Breast epithelium (tissue), 4 donors: ENCODE measurements around the gene AACS. TPM values are rescaled to one million over a fixed set of nuclear protein-coding genes. Genes with fewer than 3 reads are reported as not detected.
A peak's percentile ranks its signal among the peaks of the same experiment; 100 is the strongest.

ENCODE experiments used
- DNase-seq, 2 donors: peaks; one replicate each; pipeline ENCODE4 v3.0.0-alpha.2; 2019; ENCODE audit warnings: low spot score in 2 of 2
- H3K27ac ChIP-seq, 2 donors: fragments of 200-600 bp; sonication (generic) in 1 of 2; one replicate each; pipeline ENCODE4 v1.5.1; 2016 to 2019; ENCODE audit warnings: mild to moderate bottlenecking in 1 of 2
- H3K27me3 ChIP-seq, 2 donors: fragments of 200-600 bp; sonication (generic) in 1 of 2; one replicate each; pipeline versions ENCODE4 v1.5.1 to v1.6.0; 2017 to 2019; ENCODE audit warnings: control low read depth in 1 of 2, mild to moderate bottlenecking in 1 of 2
- H3K36me3 ChIP-seq: fragments of 200-600 bp; one replicate; pipeline ENCODE4 v1.5.1; 2019
- H3K4me1 ChIP-seq, 2 donors: fragments of 200-600 bp; sonication (generic); one replicate each; pipeline ENCODE4 v1.5.1; 2016 to 2019; ENCODE audit warnings: control low read depth in 1 of 2
- H3K4me3 ChIP-seq, 3 donors: fragments of 200-600 bp; sonication (generic); 1 replicate in 2 of 3; 2 replicates in 1 of 3; pipeline ENCODE4 v1.5.1; 2016 to 2019; ENCODE audit warnings: mild to moderate bottlenecking in 3 of 3, moderate library complexity in 2 of 3
- H3K9me3 ChIP-seq, 2 donors: fragments of 200-600 bp; sonication (generic) in 1 of 2; one replicate each; pipeline ENCODE4 v1.5.1; 2016 to 2019; ENCODE audit warnings: control low read depth in 1 of 2
- POLR2A ChIP-seq: fragments of 450-650 bp; IDR thresholded peaks from one replicate; pipeline ENCODE4 v1.6.1; 2016; ENCODE audit warnings: antibody characterized with exemption, mild to moderate bottlenecking, moderate library complexity
- POLR2AphosphoS5 ChIP-seq, 3 donors: sonication (generic); formaldehyde crosslinking; IDR thresholded peaks; one replicate each; pipeline ENCODE4 v1.6.1; 2017; ENCODE audit warnings: antibody characterized with exemption in 3 of 3
- intact Hi-C: fragments of 100-400 bp; cut with DNase I; formaldehyde crosslinking; loops from one replicate; pipeline ENCODE4 v1.15.1; 2023; ENCODE audit warnings: low total_unique reads
- total RNA-seq, 3 donors: library from RNA; depleted of rRNA; stranded (reverse); fragments of >200 nt; gene quantifications; one replicate each; pipeline ENCODE4 v1.1.0, GENCODE V29; 2016
- TF ChIP-seq, protein P1 (sequence below), 3 donors: fragments of 450-650 bp; IDR thresholded peaks; one replicate each; pipeline ENCODE4 v1.5.1; 2016 to 2017; ENCODE audit warnings: antibody characterized with exemption in 3 of 3, mild to moderate bottlenecking in 3 of 3, moderate library complexity in 3 of 3

Gene AACS, protein sequence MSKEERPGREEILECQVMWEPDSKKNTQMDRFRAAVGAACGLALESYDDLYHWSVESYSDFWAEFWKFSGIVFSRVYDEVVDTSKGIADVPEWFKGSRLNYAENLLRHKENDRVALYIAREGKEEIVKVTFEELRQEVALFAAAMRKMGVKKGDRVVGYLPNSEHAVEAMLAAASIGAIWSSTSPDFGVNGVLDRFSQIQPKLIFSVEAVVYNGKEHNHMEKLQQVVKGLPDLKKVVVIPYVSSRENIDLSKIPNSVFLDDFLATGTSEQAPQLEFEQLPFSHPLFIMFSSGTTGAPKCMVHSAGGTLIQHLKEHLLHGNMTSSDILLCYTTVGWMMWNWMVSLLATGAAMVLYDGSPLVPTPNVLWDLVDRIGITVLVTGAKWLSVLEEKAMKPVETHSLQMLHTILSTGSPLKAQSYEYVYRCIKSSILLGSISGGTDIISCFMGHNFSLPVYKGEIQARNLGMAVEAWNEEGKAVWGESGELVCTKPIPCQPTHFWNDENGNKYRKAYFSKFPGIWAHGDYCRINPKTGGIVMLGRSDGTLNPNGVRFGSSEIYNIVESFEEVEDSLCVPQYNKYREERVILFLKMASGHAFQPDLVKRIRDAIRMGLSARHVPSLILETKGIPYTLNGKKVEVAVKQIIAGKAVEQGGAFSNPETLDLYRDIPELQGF
- 10 to 100 TPM; 28.8 to 79.0 (median 33.7) TPM for total RNA-seq

DNA sequence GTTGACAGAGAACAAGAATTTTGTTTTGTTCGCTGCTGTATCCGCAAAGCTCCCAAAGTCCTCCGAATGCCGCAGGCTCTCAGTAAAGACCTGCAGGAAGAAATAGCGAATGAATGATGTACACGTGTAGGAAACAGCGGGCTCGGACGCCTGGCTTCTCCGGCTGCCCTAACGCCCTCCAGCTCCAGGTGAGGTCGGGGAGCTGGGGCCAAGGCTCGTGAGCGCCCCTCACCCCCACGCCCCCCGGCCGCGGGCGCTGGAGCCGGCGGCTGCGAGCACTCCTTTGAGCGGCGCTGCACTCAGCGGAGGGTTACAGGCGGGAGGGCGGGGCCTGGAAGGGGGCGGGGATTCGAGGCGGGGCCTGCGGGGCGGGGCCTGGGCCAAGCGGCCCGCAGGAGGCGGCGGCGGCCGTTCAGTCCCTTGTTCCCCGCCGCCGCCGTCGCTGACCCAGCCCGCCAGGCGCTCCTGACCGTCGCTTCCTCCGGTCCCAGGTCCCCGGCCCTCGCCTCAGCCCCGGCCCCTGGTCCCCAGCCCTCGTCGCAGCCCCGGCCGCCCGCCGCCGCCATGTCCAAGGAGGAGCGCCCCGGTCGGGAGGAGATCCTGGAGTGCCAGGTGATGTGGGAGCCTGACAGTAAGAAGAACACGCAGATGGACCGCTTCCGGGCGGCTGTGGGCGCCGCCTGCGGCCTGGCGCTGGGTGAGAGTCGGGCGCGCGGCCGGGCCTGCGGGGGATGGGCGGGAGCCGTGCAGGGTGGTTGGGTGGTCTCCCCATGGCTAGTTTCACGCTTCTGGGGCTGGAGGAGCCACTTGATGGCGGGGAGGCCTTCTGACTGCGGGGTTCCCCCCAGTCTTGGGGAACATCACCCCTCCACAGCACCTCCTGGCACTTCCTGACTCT, at the start of gene AACS:
AACS (plus strand) TSS at position 415 of the 898 bp plus-strand sequence; CDS start at position 565, 150 bp downstream.
- peaks cover 0 to 6% of the 10 kb centered on the region in 2 donors for H3K4me1 ChIP-seq
- intact Hi-C loops: no loop called here
- peak within 1 kb of the TSS; percentile 86 to 90 (median 89) for H3K4me3 ChIP-seq
- H3K27me3 ChIP-seq: no peaks in the 10 kb centered on the region
- peak in 1 of 3 donors; percentile 40 for TF ChIP-seq POLR2AphosphoS5 (IDR thresholded peaks at IDR 0.05)
- TF ChIP-seq, protein P1, sequence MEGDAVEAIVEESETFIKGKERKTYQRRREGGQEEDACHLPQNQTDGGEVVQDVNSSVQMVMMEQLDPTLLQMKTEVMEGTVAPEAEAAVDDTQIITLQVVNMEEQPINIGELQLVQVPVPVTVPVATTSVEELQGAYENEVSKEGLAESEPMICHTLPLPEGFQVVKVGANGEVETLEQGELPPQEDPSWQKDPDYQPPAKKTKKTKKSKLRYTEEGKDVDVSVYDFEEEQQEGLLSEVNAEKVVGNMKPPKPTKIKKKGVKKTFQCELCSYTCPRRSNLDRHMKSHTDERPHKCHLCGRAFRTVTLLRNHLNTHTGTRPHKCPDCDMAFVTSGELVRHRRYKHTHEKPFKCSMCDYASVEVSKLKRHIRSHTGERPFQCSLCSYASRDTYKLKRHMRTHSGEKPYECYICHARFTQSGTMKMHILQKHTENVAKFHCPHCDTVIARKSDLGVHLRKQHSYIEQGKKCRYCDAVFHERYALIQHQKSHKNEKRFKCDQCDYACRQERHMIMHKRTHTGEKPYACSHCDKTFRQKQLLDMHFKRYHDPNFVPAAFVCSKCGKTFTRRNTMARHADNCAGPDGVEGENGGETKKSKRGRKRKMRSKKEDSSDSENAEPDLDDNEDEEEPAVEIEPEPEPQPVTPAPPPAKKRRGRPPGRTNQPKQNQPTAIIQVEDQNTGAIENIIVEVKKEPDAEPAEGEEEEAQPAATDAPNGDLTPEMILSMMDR (IDR thresholded peaks at IDR 0.05): no peak
- H3K27ac ChIP-seq: peak within 1 kb of the TSS; percentile 62 to 82
- H3K36me3 ChIP-seq: no peaks in the 10 kb centered on the region
- DNase-seq: peak; percentile 51 to 76
- no peaks in the 10 kb centered on the region for H3K9me3 ChIP-seq

DNA sequence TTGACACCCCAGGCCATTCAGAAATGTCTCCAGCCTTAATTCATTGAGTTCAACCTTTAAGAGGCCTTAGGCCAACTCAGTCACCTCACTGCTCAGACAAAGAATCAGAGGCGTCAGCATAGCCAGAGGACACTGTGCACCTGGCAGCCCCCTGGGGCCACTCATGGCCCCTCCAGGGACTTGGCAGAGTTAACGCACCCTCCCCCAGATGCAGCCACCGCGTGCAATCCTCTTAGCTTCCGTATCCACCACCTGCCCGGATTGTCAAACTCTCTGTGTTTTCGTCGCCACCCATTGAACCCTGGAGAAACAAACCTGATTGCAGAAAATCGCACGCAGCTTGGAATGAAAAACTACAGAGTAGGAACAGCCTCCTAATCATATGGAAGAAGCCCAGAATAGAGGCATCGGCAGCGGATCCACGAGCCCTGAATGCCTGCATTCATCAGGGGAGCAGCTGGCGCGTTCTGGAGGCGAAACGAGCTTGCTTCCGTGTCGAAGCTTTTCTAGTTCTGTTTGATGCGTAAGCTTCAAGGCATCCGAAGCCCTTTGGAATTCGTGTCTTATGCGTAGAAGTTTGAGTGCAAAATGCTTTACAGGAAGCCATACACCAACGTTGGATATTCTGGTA, 49.4 kb upstream of the AACS start:
- H3K36me3 ChIP-seq: no peaks in the 10 kb centered on the region
- DNase-seq: no peak
- no peak for TF ChIP-seq POLR2AphosphoS5 (IDR thresholded peaks at IDR 0.05)
- TF ChIP-seq, protein P1 (IDR thresholded peaks at IDR 0.05): no peak
- no peak for TF ChIP-seq POLR2A

GRCh38 chr12:125017801-125018200, 47.4 kb upstream of the AACS start:
- no peak for DNase-seq
- no peaks in the 10 kb centered on the region for H3K27me3 ChIP-seq
- H3K27ac ChIP-seq: no peak overlapping the region
- TF ChIP-seq POLR2AphosphoS5 (IDR thresholded peaks at IDR 0.05) (no peak), POLR2A (no peak)
- TF ChIP-seq, protein P1 (IDR thresholded peaks at IDR 0.05): no peak
- no peaks in the 10 kb centered on the region for H3K4me1 ChIP-seq
- H3K4me3 ChIP-seq: no peak overlapping the region
- intact Hi-C loops: no loop called here
- H3K9me3 ChIP-seq: no peaks in the 10 kb centered on the region
- H3K36me3 ChIP-seq: no peaks in the 10 kb centered on the region

More for the DNA sequence above, 49.4 kb upstream of the AACS start:
- no peaks in the 10 kb centered on the region for H3K9me3 ChIP-seq
- no peaks in the 10 kb centered on the region for H3K4me1 ChIP-seq
- intact Hi-C loops: no loop called here
- no peak overlapping the region for H3K27ac ChIP-seq
- no peaks in the 10 kb centered on the region for H3K27me3 ChIP-seq
- H3K4me3 ChIP-seq: no peak overlapping the region

GRCh38 chr12:125018356-125018755, 46.9 kb upstream of the AACS start:
- Histone ChIP-seq H3K9me3 (peaks cover 0 to 4% of the 10 kb centered on the region in 2 donors), H3K4me3 (no peak overlapping the region), H3K27me3 (no peaks in the 10 kb centered on the region), H3K27ac (no peak overlapping the region), H3K4me1 (no peaks in the 10 kb centered on the region), H3K36me3 (no peaks in the 10 kb centered on the region)
- TF ChIP-seq POLR2A: no peak
- DNase-seq: no peak
- intact Hi-C loops: no loop called here

- H3K27me3 ChIP-seq: no peaks in the 10 kb centered on the region
Observed at GRCh38 chr12:125021096-125021495, 44.1 kb upstream of the AACS start.

More at GRCh38 chr12:125021096-125021495, 44.1 kb upstream of the AACS start:
- H3K36me3 ChIP-seq: no peaks in the 10 kb centered on the region
- TF ChIP-seq POLR2AphosphoS5 (IDR thresholded peaks at IDR 0.05) (no peak), POLR2A (no peak)
- TF ChIP-seq, protein P1 (IDR thresholded peaks at IDR 0.05): no peak
- H3K4me3 ChIP-seq: no peak overlapping the region
- H3K9me3 ChIP-seq: peaks cover 0 to 4% of the 10 kb centered on the region in 2 donors
- no peak for DNase-seq
- no peaks in the 10 kb centered on the region for H3K4me1 ChIP-seq
- intact Hi-C loops: no loop called here
- H3K27ac ChIP-seq: no peak overlapping the region
